DMS53 (cell line): Measurements from ENCODE around the gene RPS15.

Experiments used
- DNase-seq: peaks from one replicate; lab custom pipeline; 2025; lab: John Stamatoyannopoulos, UW

RPS15 gene

GRCh38 chr19:1438035-1438932, at the start of gene RPS15:
Gene RPS15, plus strand, starts transcription at chr19:1438396. Its CDS starts 30 bp downstream, at chr19:1438426.
- DNase-seq, result peak; percentile 95

DNA sequence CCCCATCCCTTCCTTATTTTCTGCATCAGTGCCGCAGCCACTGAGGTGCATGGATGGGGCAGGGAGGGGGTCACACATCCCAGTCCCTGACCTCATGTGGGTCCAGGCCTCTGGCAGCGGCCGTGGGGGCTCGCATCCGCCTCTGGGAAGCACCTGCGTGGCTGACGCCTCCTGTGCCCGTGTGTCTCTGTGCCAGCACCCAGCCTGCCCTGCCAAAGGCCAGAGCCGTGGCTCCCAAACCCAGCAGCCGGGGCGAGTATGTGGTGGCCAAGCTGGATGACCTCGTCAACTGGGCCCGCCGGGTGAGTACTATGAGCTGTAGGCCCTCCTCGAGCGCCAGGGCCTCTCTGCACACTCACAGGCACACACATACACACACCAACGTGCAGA, 49.6 kb upstream of the RPS15 start:
- no peak for DNase-seq

- DNase-seq, result no peak
Measured at GRCh38 chr19:1389033-1389940, 48.9 kb upstream of the RPS15 start.

DNA sequence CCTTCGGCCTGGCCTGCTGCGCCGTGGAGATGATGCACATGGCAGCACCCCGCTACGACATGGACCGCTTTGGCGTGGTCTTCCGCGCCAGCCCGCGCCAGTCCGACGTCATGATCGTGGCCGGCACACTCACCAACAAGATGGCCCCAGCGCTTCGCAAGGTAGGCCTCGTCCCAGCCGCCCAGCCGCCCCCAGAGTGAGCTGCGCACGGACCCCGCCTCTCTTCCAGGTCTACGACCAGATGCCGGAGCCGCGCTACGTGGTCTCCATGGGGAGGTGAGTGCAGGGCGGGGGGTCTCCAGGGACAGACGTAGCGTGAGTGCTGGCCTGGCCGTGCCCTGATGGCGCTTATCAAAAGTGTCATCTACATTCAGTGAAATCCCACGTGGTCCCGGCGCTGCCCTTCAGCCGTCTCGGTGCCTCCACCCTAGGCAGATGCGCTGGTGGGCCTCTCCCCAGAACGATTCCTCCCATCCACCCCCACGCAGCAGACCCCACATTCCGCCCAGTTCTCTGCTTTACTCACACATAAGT, 47.2 kb upstream of the RPS15 start:
- DNase-seq, result no peak

GRCh38 chr19:1392407-1392806, 45.8 kb upstream of the RPS15 start:
- no peak for DNase-seq

DNA sequence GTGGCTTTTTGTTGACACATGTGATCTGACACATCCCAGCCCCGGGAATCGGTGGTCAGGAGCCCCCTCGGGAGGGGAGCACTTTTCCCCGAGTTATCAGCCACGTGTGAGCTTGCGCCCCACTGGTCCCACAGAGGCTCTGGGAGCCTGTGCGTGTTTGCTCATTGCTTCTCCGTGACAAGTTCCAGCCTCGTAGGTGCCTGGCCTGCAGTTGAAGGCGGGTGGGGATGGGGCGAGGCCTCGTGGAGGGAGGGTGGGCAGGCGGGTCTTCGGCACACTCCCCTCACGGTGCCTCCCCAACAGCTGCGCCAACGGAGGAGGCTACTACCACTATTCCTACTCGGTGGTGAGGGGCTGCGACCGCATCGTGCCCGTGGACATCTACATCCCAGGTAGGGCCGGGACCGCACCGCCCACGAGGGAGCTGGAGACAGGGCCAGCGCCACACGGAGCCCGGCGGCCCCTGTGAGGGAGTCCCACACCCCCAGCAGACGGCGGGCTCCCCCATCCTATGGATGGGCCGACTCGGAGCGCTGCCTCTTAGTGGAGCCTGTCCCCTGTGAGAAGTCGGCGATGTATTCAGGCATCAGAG, 45.2 kb upstream of the RPS15 start:
- no peak for DNase-seq

- DNase-seq, result no peak
Measured at GRCh38 chr19:1393841-1394240, 44.4 kb upstream of the RPS15 start.

DNA sequence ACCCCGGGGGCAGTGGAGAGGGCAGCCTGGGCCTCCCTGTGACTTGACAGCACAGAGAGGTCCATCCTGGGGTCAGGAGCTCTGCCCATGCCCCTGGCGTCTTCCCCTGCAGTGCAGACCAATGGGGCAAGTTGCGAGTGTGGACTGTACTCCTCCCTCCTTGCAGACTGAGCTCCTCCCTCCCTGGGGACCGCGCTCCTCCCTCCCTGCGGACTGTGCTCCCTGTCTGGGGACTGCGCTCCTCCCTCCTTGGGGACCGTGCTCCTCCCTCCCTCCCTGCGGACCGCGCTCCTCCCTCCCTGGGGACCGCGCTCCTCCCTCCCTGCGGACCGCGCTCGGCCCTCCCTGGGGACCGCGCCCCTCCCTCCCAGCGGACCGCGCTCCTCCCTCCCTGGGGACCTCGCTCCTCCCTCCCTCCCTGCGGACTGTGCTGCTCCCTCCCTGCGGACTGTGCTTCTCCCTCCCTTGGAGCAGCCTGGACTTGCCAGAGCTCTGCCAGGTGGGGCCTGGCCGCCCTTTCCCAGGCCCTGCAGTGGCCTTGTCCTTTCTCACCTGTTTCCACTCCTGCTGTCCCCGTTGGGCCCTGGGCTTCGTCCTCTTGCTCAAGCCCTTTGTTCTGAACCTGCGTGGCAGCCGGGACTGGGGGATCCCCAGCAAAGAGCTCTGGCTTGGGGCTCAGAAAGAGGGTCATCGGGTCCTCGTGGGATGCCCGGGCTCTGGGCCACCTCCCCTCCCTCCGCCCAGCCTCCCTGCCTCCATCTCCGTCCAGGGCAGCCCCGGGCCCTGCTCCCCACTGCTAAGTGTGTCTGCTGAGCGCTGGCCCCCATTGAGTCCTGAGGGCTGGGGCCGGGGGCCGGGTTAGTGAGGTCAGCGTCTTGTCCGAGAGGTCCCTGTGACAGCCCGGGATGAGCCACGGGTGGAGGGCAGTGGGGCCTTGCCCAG, 43.7 kb upstream of the RPS15 start:
- DNase-seq, result peak; percentile 90

- peak; percentile 66 for DNase-seq
Measured at GRCh38 chr19:1395194-1396018, 42.8 kb upstream of the RPS15 start.

DNA sequence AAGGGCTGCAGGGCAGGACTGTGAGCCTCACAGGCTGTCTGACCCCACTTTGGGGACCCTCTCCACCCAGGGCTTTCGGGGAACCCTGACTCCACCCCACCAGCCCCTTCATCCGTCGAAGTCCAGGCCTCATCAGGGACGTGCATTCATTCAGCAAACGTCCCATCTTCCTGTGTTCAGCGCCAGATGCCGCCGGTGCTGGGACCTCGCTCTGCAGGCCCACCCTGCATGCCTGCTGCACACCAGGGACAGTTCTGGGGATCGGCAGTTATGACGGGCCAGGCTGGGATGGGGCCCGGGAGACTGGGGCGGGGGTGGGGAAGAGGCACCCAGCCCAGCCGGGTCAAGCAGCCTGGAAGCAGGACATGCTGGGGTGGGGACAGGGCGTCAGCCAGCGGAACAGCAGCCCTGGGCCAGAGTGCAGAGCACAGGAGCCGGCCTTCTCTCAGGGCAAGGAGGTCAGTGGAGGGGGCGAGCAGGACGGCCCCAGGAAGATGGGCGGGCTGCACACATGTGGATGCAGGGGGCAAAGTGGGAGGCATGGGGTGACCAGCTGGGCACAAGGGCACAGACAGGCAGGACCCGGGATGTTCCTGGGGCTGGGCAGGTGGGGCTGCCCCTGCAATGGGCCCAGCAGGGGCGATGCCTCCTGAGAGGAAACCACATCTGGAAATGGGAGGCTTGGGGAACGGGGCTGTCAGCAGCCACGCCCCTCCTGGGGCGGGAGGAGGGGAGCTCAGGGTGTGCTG, 42.0 kb upstream of the RPS15 start:
- DNase-seq, result no peak

GRCh38 chr19:1396768-1397679, 41.2 kb upstream of the RPS15 start:
- no peak for DNase-seq

- DNase-seq, result peak; percentile 24
Measured at GRCh38 chr19:1397838-1398237, 40.4 kb upstream of the RPS15 start.

GRCh38 chr19:1399079-1399478, 39.1 kb upstream of the RPS15 start:
- DNase-seq, result no peak

- DNase-seq, result no peak
Measured at GRCh38 chr19:1399745-1400144, 38.5 kb upstream of the RPS15 start.

DNA sequence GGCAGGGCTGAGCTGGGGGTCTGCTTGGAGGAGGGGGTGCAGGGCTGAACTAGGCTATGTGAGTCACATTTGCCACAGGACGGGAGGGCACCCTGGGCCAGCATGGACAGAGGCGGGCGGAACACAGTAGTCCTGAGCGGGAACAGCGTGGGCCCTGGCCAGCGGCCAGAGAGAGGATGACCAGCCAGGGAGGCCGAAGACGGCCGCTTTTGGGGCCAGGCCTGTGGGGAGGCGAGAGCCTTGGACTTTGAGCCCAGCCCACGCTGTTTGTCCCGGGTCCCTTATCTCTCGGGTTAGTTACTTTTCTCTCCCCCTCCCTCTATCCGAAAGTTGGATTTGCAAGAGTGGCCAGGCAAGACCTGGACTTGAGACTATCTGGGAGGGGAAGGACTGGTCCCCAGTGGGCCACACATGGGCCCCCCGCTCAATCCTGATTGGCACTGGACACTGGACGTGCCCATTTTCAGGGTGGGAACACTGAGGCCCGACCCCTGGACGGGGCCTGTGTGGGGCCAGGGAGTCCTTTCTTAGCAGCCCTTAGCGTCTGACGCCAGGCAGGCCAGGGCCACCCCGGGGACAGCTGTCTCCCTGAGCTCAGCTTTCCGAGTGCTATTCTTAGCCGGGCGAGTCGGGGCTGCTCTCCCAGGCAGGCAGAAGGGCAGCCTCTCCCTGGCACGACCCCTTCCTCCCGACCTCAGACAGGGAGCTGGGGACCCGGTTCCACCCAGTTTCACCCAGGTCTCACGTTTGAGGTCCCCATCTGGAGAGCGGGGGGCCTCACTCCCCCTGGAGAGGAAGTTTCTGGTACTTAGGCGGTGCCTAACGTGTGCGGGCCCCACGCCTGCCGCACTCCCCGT, 37.7 kb upstream of the RPS15 start:
- DNase-seq, result peak; percentile 74

GRCh38 chr19:1401138-1401888, 36.9 kb upstream of the RPS15 start, which contains the start of gene GAMT:
Gene GAMT, minus strand, starts transcription at chr19:1401542. Its CDS starts 66 bp downstream, at chr19:1401476.
- DNase-seq, result peak; percentile 67

- DNase-seq, result no peak
Measured at GRCh38 chr19:1401889-1402217, 36.3 kb upstream of the RPS15 start.
